Measurements from ENCODE around the gene DDX1. TPM values are rescaled to one million over a fixed set of nuclear protein-coding genes. Genes with fewer than 3 reads are reported as not detected.

DDX1 gene
- total and polyA plus RNA-seq, 8 donors, result 74.2 to 153 (median 126) TPM

GRCh38 chr2:15544227-15544626 is 47.4 kb upstream of the DDX1 start:
- H3K4me3 ChIP-seq, result no peak overlapping the region
- no peak for TF ChIP-seq CTCF (IDR thresholded peaks at IDR 0.05)
- no peaks in the 10 kb centered on the region for H3K27me3 ChIP-seq
- H3K36me3 ChIP-seq, result peaks cover 0 to 14% of the 10 kb centered on the region in 2 donors
- intact Hi-C loops (cut with DNase I), result no loop called here
- H3K27ac ChIP-seq, result no peak overlapping the region
- no peak for DNase-seq
- ATAC-seq, result no peak
- no peaks in the 10 kb centered on the region for H3K4me1 ChIP-seq
- no peaks in the 10 kb centered on the region for H3K9me3 ChIP-seq

- H3K9me3 ChIP-seq, result no peaks in the 10 kb centered on the region
- no peak for DNase-seq
- no peak overlapping the region for H3K4me3 ChIP-seq
- no peak for TF ChIP-seq CTCF (IDR thresholded peaks at IDR 0.05)
- no peaks in the 10 kb centered on the region for H3K4me1 ChIP-seq
- ATAC-seq, result no peak
- no peaks in the 10 kb centered on the region for H3K27me3 ChIP-seq
- intact Hi-C loops (cut with DNase I), result no loop called here
- H3K27ac ChIP-seq, result no peak overlapping the region
- H3K36me3 ChIP-seq, result peaks cover 0 to 31% of the 10 kb centered on the region in 2 donors
Measured at GRCh38 chr2:15546297-15547098, 45.2 kb upstream of the DDX1 start.

- ATAC-seq, result no peak
- intact Hi-C loops (cut with DNase I), result no loop called here
- no peak for TF ChIP-seq CTCF (IDR thresholded peaks at IDR 0.05)
Measured at GRCh38 chr2:15547115-15547876, 44.4 kb upstream of the DDX1 start.

GRCh38 chr2:15548974-15549373 is 42.7 kb upstream of the DDX1 start:
- intact Hi-C loops (cut with DNase I), result no loop called here
- no peak for ATAC-seq
- no peak overlapping the region for H3K4me3 ChIP-seq

More at GRCh38 chr2:15547115-15547876, 44.4 kb upstream of the DDX1 start:
- Histone ChIP-seq H3K9me3 (no peaks in the 10 kb centered on the region), H3K36me3 (peaks cover 0 to 35% of the 10 kb centered on the region in 2 donors), H3K27ac (no peak overlapping the region), H3K27me3 (no peaks in the 10 kb centered on the region), H3K4me3 (no peak overlapping the region), H3K4me1 (no peaks in the 10 kb centered on the region)
- DNase-seq, result no peak

More at GRCh38 chr2:15548974-15549373, 42.7 kb upstream of the DDX1 start:
- TF ChIP-seq CTCF (IDR thresholded peaks at IDR 0.05), result no peak
- no peaks in the 10 kb centered on the region for H3K4me1 ChIP-seq
- no peak for DNase-seq
- no peak overlapping the region for H3K27ac ChIP-seq
- H3K36me3 ChIP-seq, result peaks cover 0 to 46% of the 10 kb centered on the region in 2 donors
- no peaks in the 10 kb centered on the region for H3K27me3 ChIP-seq
- H3K9me3 ChIP-seq, result no peaks in the 10 kb centered on the region

All from left lung (tissue), 10 donors.